GM12878 (cell line): ENCODE results near the gene SETD2. TPM values are rescaled to one million over a fixed set of nuclear protein-coding genes. Genes with fewer than 3 reads are reported as not detected.

Experiments used
- ATF7 ChIP-seq: fragments of 450-650 bp; IDR thresholded peaks from 2 replicates; pipeline ENCODE4 v1.6.1; 2016; ENCODE audit warnings: low read depth, mild to moderate bottlenecking
- CHD4 ChIP-seq: fragments of 200-600 bp; sonication (generic); IDR thresholded peaks from 2 replicates; pipeline ENCODE4 v1.6.1; 2016; ENCODE audit warnings: mild to moderate bottlenecking
- EGR1 ChIP-seq, 2 experiments: IDR thresholded peaks; 1 replicate in 1 of 2; 2 replicates in 1 of 2; pipeline ENCODE4 v1.6.1; 2011 to 2012; ENCODE audit warnings: low read depth in 2 of 2, low read length in 2 of 2, borderline replicate concordance in 1 of 2, mild to moderate bottlenecking in 1 of 2, moderate library complexity in 1 of 2
- ETV6 ChIP-seq, 2 experiments: fragments of 450-650 bp in 1 of 2; IDR thresholded peaks in 1 of 2; conservative IDR thresholded peaks in 1 of 2; 2 replicates each; pipeline ENCODE4 v1.6.1; 2014; ENCODE audit warnings: antibody characterized with exemption in 1 of 2, borderline replicate concordance in 1 of 2, low read depth in 1 of 2, mild to moderate bottlenecking in 1 of 2, moderate library complexity in 1 of 2
- FOXK2 ChIP-seq: fragments of 450-650 bp; IDR thresholded peaks from 2 replicates; pipeline ENCODE4 v1.6.1; 2017; ENCODE audit warnings: mild to moderate bottlenecking, moderate library complexity
- HCFC1 ChIP-seq: fragments of 150-350 bp; IDR thresholded peaks from 2 replicates; pipeline ENCODE4 v1.6.1; 2014; ENCODE audit warnings: low read length
- HDAC2 ChIP-seq: fragments of 200-600 bp; sonication (generic); IDR thresholded peaks from 2 replicates; pipeline ENCODE4 v1.6.1; 2017
- HDGF ChIP-seq: fragments of 450-650 bp; IDR thresholded peaks from 2 replicates; pipeline ENCODE4 v1.6.1; 2016; ENCODE audit warnings: antibody characterized with exemption
- IKZF1 ChIP-seq: fragments of 450-650 bp; conservative IDR thresholded peaks from 2 replicates; pipeline ENCODE4 v1.6.1; 2017; ENCODE audit warnings: antibody characterized with exemption, mild to moderate bottlenecking
- NFIC ChIP-seq: IDR thresholded peaks from 2 replicates; pipeline ENCODE4 v1.6.1; 2012; ENCODE audit warnings: low read depth, mild to moderate bottlenecking, inconsistent platforms, low read length, moderate library complexity
- NFXL1 ChIP-seq: fragments of 450-650 bp; IDR thresholded peaks from 2 replicates; pipeline ENCODE4 v1.6.1; 2017; ENCODE audit warnings: antibody characterized with exemption, mild to moderate bottlenecking, borderline replicate concordance
- NFYB ChIP-seq: IDR thresholded peaks from 2 replicates; pipeline ENCODE4 v1.6.1; 2011; ENCODE audit warnings: low read depth, mild to moderate bottlenecking, low read length, improper control_type of control experiment, moderate library complexity; ENCODE audit not compliant: insufficient read depth
- NR2F1 ChIP-seq: fragments of 450-650 bp; conservative IDR thresholded peaks from 2 replicates; pipeline ENCODE4 v1.6.1; 2017; ENCODE audit warnings: mild to moderate bottlenecking
- RELA ChIP-seq: fragments of 450-650 bp; IDR thresholded peaks from 2 replicates; pipeline ENCODE4 v1.8.0; 2014; ENCODE audit warnings: borderline replicate concordance; ENCODE audit not compliant: partially characterized antibody
- RUNX3 ChIP-seq: IDR thresholded peaks from 2 replicates; pipeline ENCODE4 v1.6.1; 2012; ENCODE audit warnings: low read length, inconsistent platforms
- SMAD5 ChIP-seq: IDR thresholded peaks from 2 replicates; pipeline ENCODE4 v1.6.1; 2016; ENCODE audit warnings: antibody characterized with exemption, low read depth
- SPI1 ChIP-seq: IDR thresholded peaks from 2 replicates; pipeline ENCODE4 v1.6.1; 2011; ENCODE audit warnings: low read depth, mild to moderate bottlenecking, low read length, moderate library complexity, borderline replicate concordance; ENCODE audit not compliant: insufficient read depth
- SRF ChIP-seq, 2 experiments: IDR thresholded peaks; 2 replicates each; pipeline ENCODE4 v1.6.1; 2011; ENCODE audit warnings: low read depth in 2 of 2, low read length in 2 of 2, mild to moderate bottlenecking in 1 of 2, moderate library complexity in 1 of 2
- STAT1 ChIP-seq: fragments of 450-650 bp; conservative IDR thresholded peaks from 2 replicates; pipeline ENCODE4 v1.6.1; 2014; ENCODE audit warnings: antibody characterized with exemption, mild to moderate bottlenecking
- SUZ12 ChIP-seq: fragments of 200-600 bp; sonication (generic); IDR thresholded peaks from one replicate; pipeline ENCODE4 v1.6.1; 2018; ENCODE audit warnings: antibody characterized with exemption, mild to moderate bottlenecking; ENCODE audit not compliant: unreplicated experiment
- TCF12 ChIP-seq: IDR thresholded peaks from 2 replicates; pipeline ENCODE4 v1.6.1; 2011; ENCODE audit warnings: low read depth, mild to moderate bottlenecking, low read length
- ZNF24 ChIP-seq: fragments of 450-650 bp; IDR thresholded peaks from 2 replicates; pipeline ENCODE4 v1.6.1; 2017; ENCODE audit warnings: antibody characterized with exemption, mild to moderate bottlenecking
- ZNF622 ChIP-seq: fragments of 450-650 bp; IDR thresholded peaks from 2 replicates; pipeline ENCODE4 v1.6.1; 2017; ENCODE audit warnings: mild to moderate bottlenecking, inconsistent platforms
- ZZZ3 ChIP-seq: IDR thresholded peaks from 2 replicates; pipeline ENCODE4 v1.6.1; 2011; ENCODE audit warnings: low read depth; ENCODE audit not compliant: control insufficient read depth, insufficient read length
- polyA plus RNA-seq, 11 experiments: library from polyadenylated mRNA; depleted of rRNA in 4 of 11; unstranded in 6 of 11; stranded (reverse) in 5 of 11; fragments of >200 nt; fragmentation: Nextera tagmentation in 4 of 11; fragmentation: Illumina TruSeq in 1 of 11; extraction: Ambion mirVana in 4 of 11; extraction: Trizol in 1 of 11; gene quantifications; 1 replicate in 1 of 11; 2 replicates in 10 of 11; pipeline versions ENCODE4 v1.2.1 to v1.2.3, GENCODE V29; 2011 to 2016; ENCODE audit warnings: inconsistent platforms in 2 of 11, missing spikeins in 2 of 11, low read depth in 1 of 11
- total RNA-seq, 4 experiments: library from RNA; depleted of rRNA in 3 of 4; stranded (reverse); fragments of >200 nt in 3 of 4; fragmentation: Illumina TruSeq in 1 of 4; extraction: Trizol in 1 of 4; gene quantifications; 2 replicates each; pipeline versions ENCODE4 v1.2.1 to v1.2.3, GENCODE V29; 2013 to 2021
- TF ChIP-seq, protein P1 (sequence below): fragments of 450-650 bp; formaldehyde crosslinking; IDR thresholded peaks from 2 replicates; pipeline ENCODE4 v1.4.0; 2022; ENCODE audit warnings: mild to moderate bottlenecking, moderate library complexity
- TF ChIP-seq, protein P2 (sequence below): IDR thresholded peaks from 2 replicates; pipeline ENCODE4 v1.6.1; 2011; ENCODE audit warnings: mild to moderate bottlenecking, low read depth, low read length, moderate library complexity; ENCODE audit not compliant: insufficient replicate concordance

Gene SETD2
- total and polyA plus RNA-seq, 10 of the 15 experiments (the other 5 are each of a cell fraction or from before 2014, with no cell fraction given), result 8.4 to 44.9 (median 24.5) TPM

DNA sequence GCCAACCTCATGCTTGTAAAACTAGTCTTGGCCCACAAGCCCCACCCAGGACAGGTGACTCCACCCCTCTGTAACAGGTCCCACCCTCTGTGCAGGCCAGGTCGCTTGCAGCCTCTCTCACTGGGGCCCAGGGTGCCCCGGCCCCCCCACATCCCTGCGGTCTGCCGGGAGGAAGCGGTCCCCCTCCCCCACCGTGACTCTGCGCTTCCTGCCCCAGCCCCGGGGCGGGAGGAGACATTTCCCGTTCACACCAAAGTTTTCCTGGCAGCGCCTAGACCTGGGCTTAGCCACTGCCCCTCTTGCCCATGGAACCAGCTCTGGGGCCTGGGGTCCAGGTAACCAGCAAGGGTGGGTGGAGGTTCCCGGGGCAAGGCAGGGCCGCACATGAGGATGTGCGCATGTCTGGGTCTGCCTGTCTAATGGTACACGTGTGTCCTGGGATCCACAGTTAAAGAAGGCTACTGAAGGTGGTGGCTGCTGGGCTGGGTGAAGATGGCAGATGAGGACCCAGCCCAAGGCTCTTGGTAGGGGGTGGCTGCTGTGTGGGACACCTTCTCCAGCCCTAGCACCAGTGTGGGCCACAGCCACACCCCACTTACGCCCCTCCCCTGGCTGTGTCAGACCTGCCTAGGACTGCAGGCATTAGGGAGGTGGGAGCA, 176.0 kb downstream of the SETD2 start (continued):
- TF ChIP-seq SRF (IDR thresholded peaks at IDR 0.05; ENCODE audit: low read depth in 2 of 2, low read length in 2 of 2) (0 out of 4 replicates have a peak, but pooled peaks of 1 of the 2 experiments have one; percentile 37), NFXL1 (no peak), NFYB (no peak), HDGF (peak; percentile 96), CHD4 (no peak), EGR1 (IDR thresholded peaks at IDR 0.05; ENCODE audit: borderline replicate concordance in 1 of 2, low read depth in 2 of 2, low read length in 2 of 2) (peak in 1 of 2 experiments; percentile 87; a peak in 2 of 3 replicates), ETV6 (conservative IDR thresholded peaks at IDR 0.05 in 1 of 2, IDR thresholded peaks at IDR 0.05 in 1 of 2; ENCODE audit: borderline replicate concordance in 1 of 2, low read depth in 1 of 2) (peak in 1 of 2 experiments; percentile 95; a peak in 2 of 4 replicates), HCFC1 (no peak), ATF7 (peak; percentile 57; the same call in 1 of the 2 replicates), ZNF622 (no peak), SMAD5 (no peak), RUNX3 (peak; percentile 97), NFIC (no peak; the same call in 1 of the 2 replicates), NR2F1 (peak; percentile 48), STAT1 (no peak; the same call in 1 of the 2 replicates), ZNF24 (no peak), ZZZ3 (no peak), SUZ12 (no peak), TCF12 (0 out of 2 replicates have a peak, but pooled peaks have one; percentile 61), IKZF1 (peak; percentile 93), HDAC2 (no peak), SPI1 (peak; percentile 44; the same call in 1 of the 2 replicates), FOXK2 (no peak), RELA (no peak)
- TF ChIP-seq, protein P1, sequence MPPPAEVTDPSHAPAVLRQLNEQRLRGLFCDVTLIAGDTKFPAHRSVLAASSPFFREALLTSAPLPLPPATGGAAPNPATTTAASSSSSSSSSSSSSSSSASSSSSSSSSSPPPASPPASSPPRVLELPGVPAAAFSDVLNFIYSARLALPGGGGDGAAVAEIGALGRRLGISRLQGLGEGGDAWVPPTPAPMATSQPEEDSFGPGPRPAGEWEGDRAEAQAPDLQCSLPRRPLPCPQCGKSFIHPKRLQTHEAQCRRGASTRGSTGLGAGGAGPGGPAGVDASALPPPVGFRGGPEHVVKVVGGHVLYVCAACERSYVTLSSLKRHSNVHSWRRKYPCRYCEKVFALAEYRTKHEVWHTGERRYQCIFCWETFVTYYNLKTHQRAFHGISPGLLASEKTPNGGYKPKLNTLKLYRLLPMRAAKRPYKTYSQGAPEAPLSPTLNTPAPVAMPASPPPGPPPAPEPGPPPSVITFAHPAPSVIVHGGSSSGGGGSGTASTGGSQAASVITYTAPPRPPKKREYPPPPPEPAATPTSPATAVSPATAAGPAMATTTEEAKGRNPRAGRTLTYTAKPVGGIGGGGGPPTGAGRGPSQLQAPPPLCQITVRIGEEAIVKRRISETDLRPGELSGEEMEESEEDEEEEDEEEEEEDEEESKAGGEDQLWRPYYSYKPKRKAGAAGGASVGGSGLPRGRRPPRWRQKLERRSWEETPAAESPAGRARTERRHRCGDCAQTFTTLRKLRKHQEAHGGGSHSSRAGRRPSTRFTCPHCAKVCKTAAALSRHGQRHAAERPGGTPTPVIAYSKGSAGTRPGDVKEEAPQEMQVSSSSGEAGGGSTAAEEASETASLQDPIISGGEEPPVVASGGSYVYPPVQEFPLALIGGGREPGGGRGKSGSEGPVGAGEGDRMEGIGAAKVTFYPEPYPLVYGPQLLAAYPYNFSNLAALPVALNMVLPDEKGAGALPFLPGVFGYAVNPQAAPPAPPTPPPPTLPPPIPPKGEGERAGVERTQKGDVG (CRISPR knock-in tag), result no peak
- TF ChIP-seq, protein P2, sequence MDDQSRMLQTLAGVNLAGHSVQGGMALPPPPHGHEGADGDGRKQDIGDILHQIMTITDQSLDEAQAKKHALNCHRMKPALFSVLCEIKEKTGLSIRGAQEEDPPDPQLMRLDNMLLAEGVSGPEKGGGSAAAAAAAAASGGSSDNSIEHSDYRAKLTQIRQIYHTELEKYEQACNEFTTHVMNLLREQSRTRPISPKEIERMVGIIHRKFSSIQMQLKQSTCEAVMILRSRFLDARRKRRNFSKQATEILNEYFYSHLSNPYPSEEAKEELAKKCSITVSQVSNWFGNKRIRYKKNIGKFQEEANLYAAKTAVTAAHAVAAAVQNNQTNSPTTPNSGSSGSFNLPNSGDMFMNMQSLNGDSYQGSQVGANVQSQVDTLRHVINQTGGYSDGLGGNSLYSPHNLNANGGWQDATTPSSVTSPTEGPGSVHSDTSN, result no peak
